OCI-LY1 (cell line): ENCODE results near the gene XYLB.

Source experiments
- H2AFZ ChIP-seq: fragments of 200-600 bp; sonication (generic), shearing (Covaris generic); 2 replicates; pipeline ENCODE4 v1.6.0; 2014; ENCODE audit warnings: antibody characterized with exemption, mild to moderate bottlenecking, low read length
- H3F3A ChIP-seq: fragments of 200-600 bp; sonication (generic), shearing (Covaris generic); 2 replicates; pipeline ENCODE4 v1.6.0; 2014; ENCODE audit warnings: mild to moderate bottlenecking, antibody characterized with exemption, low read length, moderate library complexity; ENCODE audit not compliant: insufficient read depth
- H3K27ac ChIP-seq: fragments of 200-600 bp; sonication (generic); 2 replicates; pipeline ENCODE4 v1.5.1; 2014; ENCODE audit warnings: low read length, mixed run types, mild to moderate bottlenecking, low read depth; ENCODE audit not compliant: poor library complexity, severe bottlenecking
- H3K27me3 ChIP-seq: fragments of 200-600 bp; sonication (generic); 2 replicates; pipeline ENCODE4 v1.6.0; 2014; ENCODE audit warnings: antibody characterized with exemption, mild to moderate bottlenecking, low read length, moderate library complexity; ENCODE audit not compliant: insufficient read depth
- H3K36me3 ChIP-seq: fragments of 200-600 bp; sonication (generic); 2 replicates; pipeline ENCODE4 v1.6.1; 2014; ENCODE audit warnings: mild to moderate bottlenecking, antibody characterized with exemption, low read length, moderate library complexity, mixed read lengths; ENCODE audit not compliant: insufficient read depth
- H3K4me1 ChIP-seq: fragments of 200-600 bp; sonication (generic); 2 replicates; pipeline ENCODE4 v1.5.1; 2014; ENCODE audit warnings: mild to moderate bottlenecking, low read length, moderate library complexity; ENCODE audit not compliant: insufficient read depth, severe bottlenecking
- H3K4me2 ChIP-seq: fragments of 200-600 bp; sonication (generic), shearing (Covaris generic); 2 replicates; pipeline ENCODE4 v1.6.1; 2014; ENCODE audit warnings: low read length
- H3K4me3 ChIP-seq: fragments of 200-600 bp; sonication (generic); 2 replicates; pipeline ENCODE4 v1.5.1; 2014; ENCODE audit warnings: low read length, low read depth, mild to moderate bottlenecking, mixed read lengths; ENCODE audit not compliant: poor library complexity, severe bottlenecking
- H3K79me2 ChIP-seq: fragments of 200-600 bp; shearing (Covaris generic); 2 replicates; pipeline ENCODE4 v1.6.1; 2016; ENCODE audit warnings: mixed run types, low read length, mixed read lengths; ENCODE audit not compliant: insufficient read depth
- H3K9ac ChIP-seq: fragments of 200-600 bp; sonication (generic), shearing (Covaris generic); 2 replicates; pipeline ENCODE4 v1.6.1; 2014; ENCODE audit warnings: mild to moderate bottlenecking, low read length, mixed read lengths
- H3K9me2 ChIP-seq: fragments of 200-600 bp; sonication (generic), shearing (Covaris generic); 2 replicates; pipeline ENCODE4 v1.6.1; 2014; ENCODE audit warnings: low read depth, mild to moderate bottlenecking, low read length, mixed read lengths
- H3K9me3 ChIP-seq: fragments of 200-600 bp; shearing (Covaris generic); 2 replicates; pipeline ENCODE4 v1.6.1; 2014; ENCODE audit warnings: low read length, mixed read lengths
- H4K20me1 ChIP-seq: fragments of 200-600 bp; sonication (generic), shearing (Covaris generic); 2 replicates; pipeline ENCODE4 v1.6.0; 2016; ENCODE audit warnings: mild to moderate bottlenecking, low read length; ENCODE audit not compliant: insufficient read depth
- CTCF ChIP-seq: fragments of 200-600 bp; sonication (generic), shearing (Covaris generic); IDR thresholded peaks from 2 replicates; pipeline ENCODE4 v1.5.1; 2017; ENCODE audit warnings: mild to moderate bottlenecking, antibody characterized with exemption, low read length, moderate library complexity, mixed read lengths
- EZH2 ChIP-seq: fragments of 200-600 bp; sonication (generic), shearing (Covaris generic); IDR thresholded peaks from 2 replicates; pipeline ENCODE4 v1.8.0; 2017; ENCODE audit warnings: borderline replicate concordance, mixed run types, mild to moderate bottlenecking, antibody characterized with exemption, low read length, moderate library complexity, mixed read lengths

XYLB gene

GRCh38 chr3:38316356-38317191 is 30.0 kb upstream of the XYLB start:
- H3F3A ChIP-seq = no peaks in the 10 kb centered on the region

GRCh38 chr3:38317192-38317759 is 29.3 kb upstream of the XYLB start:
- H3K79me2 ChIP-seq = no peaks in the 10 kb centered on the region
- no peaks in the 10 kb centered on the region for H3K9me3 ChIP-seq

More at GRCh38 chr3:38316356-38317191, 30.0 kb upstream of the XYLB start:
- H3K4me2 ChIP-seq = no peak overlapping the region
- no peaks in the 10 kb centered on the region for H3K4me1 ChIP-seq
- no peaks in the 10 kb centered on the region for H3K9me2 ChIP-seq
- H4K20me1 ChIP-seq = no peaks in the 10 kb centered on the region
- no peak overlapping the region for H2AFZ ChIP-seq
- TF ChIP-seq EZH2 (no peak), CTCF (no peak)
- H3K27me3 ChIP-seq = no peaks in the 10 kb centered on the region
- no peak overlapping the region for H3K9ac ChIP-seq
- H3K36me3 ChIP-seq = no peaks in the 10 kb centered on the region
- no peaks in the 10 kb centered on the region for H3K79me2 ChIP-seq
- H3K27ac ChIP-seq = no peak overlapping the region
- no peaks in the 10 kb centered on the region for H3K9me3 ChIP-seq
- no peak overlapping the region for H3K4me3 ChIP-seq

More at GRCh38 chr3:38317192-38317759, 29.3 kb upstream of the XYLB start:
- TF ChIP-seq CTCF (no peak), EZH2 (no peak)
- no peaks in the 10 kb centered on the region for H3K36me3 ChIP-seq
- no peak overlapping the region for H3K4me2 ChIP-seq
- no peaks in the 10 kb centered on the region for H3F3A ChIP-seq
- H3K4me3 ChIP-seq = no peak overlapping the region
- no peak overlapping the region for H3K27ac ChIP-seq
- no peaks in the 10 kb centered on the region for H3K27me3 ChIP-seq
- no peak overlapping the region for H3K9ac ChIP-seq
- H2AFZ ChIP-seq = no peak overlapping the region
- H4K20me1 ChIP-seq = no peaks in the 10 kb centered on the region
- H3K4me1 ChIP-seq = no peaks in the 10 kb centered on the region
- H3K9me2 ChIP-seq = no peaks in the 10 kb centered on the region
